Uterus (tissue), 2 donors: Measurements from ENCODE around the gene CEP131.

Experiments used
- CTCF ChIP-seq, 4 experiments: fragments of 200-600 bp in 2 of 4; fragments of 450-650 bp in 2 of 4; sonication (generic) in 2 of 4; IDR thresholded peaks; one replicate each; pipeline ENCODE4 v1.5.1; 2016 to 2019; ENCODE audit warnings: antibody characterized with exemption in 4 of 4, mild to moderate bottlenecking in 2 of 4, moderate library complexity in 1 of 4
- POLR2A ChIP-seq, 2 donors: fragments of 450-650 bp; IDR thresholded peaks; one replicate each; pipeline ENCODE4 v1.6.1; 2016; ENCODE audit warnings: antibody characterized with exemption in 2 of 2, mild to moderate bottlenecking in 1 of 2, moderate library complexity in 1 of 2

DNA sequence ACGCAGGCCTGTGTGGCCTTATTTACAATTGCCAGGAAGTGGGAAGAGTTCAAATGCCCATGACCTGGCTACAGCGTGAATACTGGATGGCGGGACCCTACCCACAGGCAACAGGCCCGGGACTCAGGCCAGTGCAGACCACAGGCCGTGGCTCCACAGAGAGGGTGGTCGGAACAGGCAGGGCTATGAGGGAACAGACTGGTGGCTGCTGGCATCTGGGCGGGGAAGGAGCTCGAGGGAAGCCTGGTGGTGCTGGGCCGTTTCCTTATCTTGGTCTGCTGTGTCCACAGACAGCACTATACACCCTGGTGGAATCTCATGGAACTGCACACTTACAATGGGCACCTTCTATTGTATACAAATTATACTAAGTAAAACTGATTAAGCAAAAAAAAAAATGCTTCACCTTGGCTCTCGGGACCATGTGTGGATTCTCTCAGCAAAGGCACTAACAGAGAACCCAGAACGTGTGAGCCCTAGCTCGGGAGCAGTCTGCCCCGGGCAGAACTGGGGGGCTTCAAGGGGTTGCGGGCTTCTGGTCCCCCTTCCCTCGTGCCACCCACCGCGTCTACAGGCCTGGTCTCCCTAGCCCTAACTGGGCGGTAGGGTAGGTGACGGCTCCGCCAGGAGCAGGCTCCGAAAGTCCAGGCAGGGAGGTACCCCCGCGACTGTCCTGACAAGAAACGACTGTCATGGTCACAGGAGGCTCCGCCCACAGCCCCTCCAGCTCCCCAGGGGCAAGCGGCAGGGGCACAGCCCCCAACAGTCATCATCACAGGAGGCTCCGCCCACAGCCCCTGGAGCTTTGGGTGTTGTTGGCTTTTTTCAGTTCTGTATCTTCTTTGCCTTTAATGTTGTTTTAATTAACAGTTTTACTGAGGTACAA lies 21.8 kb downstream of the CEP131 start:
- TF ChIP-seq POLR2A (IDR thresholded peaks at IDR 0.05), result no peak
- peak; percentile 14 to 59 (median 22) for TF ChIP-seq CTCF (IDR thresholded peaks at IDR 0.05)
